Activated CD8-positive, alpha-beta memory T cell treated with anti-CD3 and anti-CD28 coated beads, Interleukin-2, amount 50 U/mL, for 4 hours (primary cell): ENCODE measurements around the gene CELF4.
"Not testable (repeated sequence)": the region's sequence is repeated elsewhere in the genome, so short reads cannot be mapped to it uniquely, and the experiment has no call there.

ENCODE experiments used
- DNase-seq: peaks from one replicate; pipeline ENCODE4 v3.0.0-alpha.2; 2020

Gene CELF4

GRCh38 chr18:37383846-37384595, 181.6 kb downstream of the CELF4 start:
- no peak for DNase-seq

GRCh38 chr18:37383036-37383785, 182.4 kb downstream of the CELF4 start:
- no peak for DNase-seq

GRCh38 chr18:37381554-37381953, 184.0 kb downstream of the CELF4 start:
- no peak for DNase-seq

- DNase-seq: no peak
Measured at GRCh38 chr18:37380546-37381110, 185.0 kb downstream of the CELF4 start.

- DNase-seq: no peak
Measured at GRCh38 chr18:37378336-37379010, 187.1 kb downstream of the CELF4 start.

GRCh38 chr18:37375181-37375580, 190.4 kb downstream of the CELF4 start:
- DNase-seq: no peak

- DNase-seq: no peak
Measured at GRCh38 chr18:37368110-37368954, 197.3 kb downstream of the CELF4 start.

GRCh38 chr18:37364237-37364636, 201.4 kb downstream of the CELF4 start:
- DNase-seq: no peak

GRCh38 chr18:37362158-37362890, 203.3 kb downstream of the CELF4 start:
- no peak for DNase-seq

- no peak for DNase-seq
Measured at GRCh38 chr18:37361335-37362157, 204.1 kb downstream of the CELF4 start.

- DNase-seq: not testable (repeated sequence)
Measured at GRCh38 chr18:37358061-37358460, 207.5 kb downstream of the CELF4 start.

- no peak for DNase-seq
Measured at GRCh38 chr18:37355772-37356171, 209.8 kb downstream of the CELF4 start.

GRCh38 chr18:37351110-37351509, 214.5 kb downstream of the CELF4 start:
- no peak for DNase-seq

GRCh38 chr18:37348729-37349128, 216.9 kb downstream of the CELF4 start:
- no peak for DNase-seq

- no peak for DNase-seq
Measured at GRCh38 chr18:37346048-37346447, 219.6 kb downstream of the CELF4 start.

GRCh38 chr18:37343542-37343851, 222.1 kb downstream of the CELF4 start:
- no peak for DNase-seq

GRCh38 chr18:37341473-37342086, 224.0 kb downstream of the CELF4 start:
- no peak for DNase-seq

GRCh38 chr18:37341016-37341415, 224.6 kb downstream of the CELF4 start:
- DNase-seq: no peak

- no peak for DNase-seq
Measured at GRCh38 chr18:37339701-37340215, 225.8 kb downstream of the CELF4 start.

- no peak for DNase-seq
Measured at GRCh38 chr18:37336568-37337285, 228.9 kb downstream of the CELF4 start.
